ENCODE results near the gene G2E3.
"Not testable (repeated sequence)": the region's sequence is repeated elsewhere in the genome, so short reads cannot be mapped to it uniquely, and the experiment has no call there.

Gene G2E3

DNA sequence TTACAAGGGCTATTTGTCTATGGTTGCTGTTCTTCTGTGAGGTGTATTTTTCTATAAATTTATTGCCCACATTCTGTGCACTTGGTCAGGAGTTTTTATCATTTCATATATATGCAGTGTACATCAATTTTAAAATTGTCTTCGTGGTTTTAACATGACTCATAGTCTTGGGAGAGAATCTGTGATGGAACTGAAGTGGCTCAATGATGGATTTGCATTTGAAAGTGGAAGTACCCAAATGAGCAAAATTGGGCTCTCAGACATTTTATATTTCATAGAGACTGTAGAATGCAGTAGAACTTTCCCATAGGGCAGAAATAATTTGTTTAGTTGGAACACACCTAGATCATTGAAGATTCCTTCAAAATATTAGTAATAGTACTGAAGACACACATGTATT is 61.2 kb downstream of the G2E3 start:
- no peak overlapping the region for H3K4me3 ChIP-seq (ENCODE audit: low read depth, low read length)

DNA sequence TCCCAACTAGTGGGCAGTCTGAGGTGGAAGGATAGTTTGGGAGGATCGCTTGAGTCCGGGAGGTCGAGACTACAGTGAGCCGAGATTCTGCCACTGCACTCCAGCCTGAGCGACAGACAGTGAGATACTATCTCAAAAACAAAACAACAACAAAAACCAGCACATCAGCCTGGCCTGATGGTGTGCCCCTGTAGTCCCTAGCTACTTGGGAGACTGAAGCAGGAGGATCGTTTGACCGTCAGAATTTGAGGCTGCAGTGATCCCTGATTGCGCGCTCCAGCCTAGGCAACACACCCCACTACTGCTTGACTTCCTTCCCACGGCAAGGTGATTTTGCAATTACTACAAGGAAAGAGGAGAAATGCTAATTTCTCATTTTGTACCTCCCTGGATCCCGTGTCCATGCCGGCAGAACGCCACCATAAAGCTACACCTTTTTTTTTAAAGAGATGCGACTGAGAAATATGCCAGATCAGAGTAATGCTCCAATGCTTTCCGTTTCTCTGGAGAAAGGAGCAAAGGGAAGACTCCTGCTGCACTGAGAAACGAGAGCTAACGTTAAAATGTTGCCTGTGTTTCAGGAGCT is 62.5 kb downstream of the G2E3 start:
- H3K4me3 ChIP-seq (ENCODE audit: low read depth, low read length), result peak overlapping the region; percentile 92
- no peak for DNase-seq (ENCODE audit: low read depth)
- TF ChIP-seq, protein P1, sequence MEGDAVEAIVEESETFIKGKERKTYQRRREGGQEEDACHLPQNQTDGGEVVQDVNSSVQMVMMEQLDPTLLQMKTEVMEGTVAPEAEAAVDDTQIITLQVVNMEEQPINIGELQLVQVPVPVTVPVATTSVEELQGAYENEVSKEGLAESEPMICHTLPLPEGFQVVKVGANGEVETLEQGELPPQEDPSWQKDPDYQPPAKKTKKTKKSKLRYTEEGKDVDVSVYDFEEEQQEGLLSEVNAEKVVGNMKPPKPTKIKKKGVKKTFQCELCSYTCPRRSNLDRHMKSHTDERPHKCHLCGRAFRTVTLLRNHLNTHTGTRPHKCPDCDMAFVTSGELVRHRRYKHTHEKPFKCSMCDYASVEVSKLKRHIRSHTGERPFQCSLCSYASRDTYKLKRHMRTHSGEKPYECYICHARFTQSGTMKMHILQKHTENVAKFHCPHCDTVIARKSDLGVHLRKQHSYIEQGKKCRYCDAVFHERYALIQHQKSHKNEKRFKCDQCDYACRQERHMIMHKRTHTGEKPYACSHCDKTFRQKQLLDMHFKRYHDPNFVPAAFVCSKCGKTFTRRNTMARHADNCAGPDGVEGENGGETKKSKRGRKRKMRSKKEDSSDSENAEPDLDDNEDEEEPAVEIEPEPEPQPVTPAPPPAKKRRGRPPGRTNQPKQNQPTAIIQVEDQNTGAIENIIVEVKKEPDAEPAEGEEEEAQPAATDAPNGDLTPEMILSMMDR (IDR thresholded peaks at IDR 0.05; ENCODE audit: low read depth, low read length, missing control alignments), result no peak

More for the DNA sequence above, 61.2 kb downstream of the G2E3 start:
- DNase-seq (ENCODE audit: low read depth), result peak; percentile 58
- TF ChIP-seq, protein P1 (IDR thresholded peaks at IDR 0.05; ENCODE audit: low read depth, low read length, missing control alignments), result no peak

DNA sequence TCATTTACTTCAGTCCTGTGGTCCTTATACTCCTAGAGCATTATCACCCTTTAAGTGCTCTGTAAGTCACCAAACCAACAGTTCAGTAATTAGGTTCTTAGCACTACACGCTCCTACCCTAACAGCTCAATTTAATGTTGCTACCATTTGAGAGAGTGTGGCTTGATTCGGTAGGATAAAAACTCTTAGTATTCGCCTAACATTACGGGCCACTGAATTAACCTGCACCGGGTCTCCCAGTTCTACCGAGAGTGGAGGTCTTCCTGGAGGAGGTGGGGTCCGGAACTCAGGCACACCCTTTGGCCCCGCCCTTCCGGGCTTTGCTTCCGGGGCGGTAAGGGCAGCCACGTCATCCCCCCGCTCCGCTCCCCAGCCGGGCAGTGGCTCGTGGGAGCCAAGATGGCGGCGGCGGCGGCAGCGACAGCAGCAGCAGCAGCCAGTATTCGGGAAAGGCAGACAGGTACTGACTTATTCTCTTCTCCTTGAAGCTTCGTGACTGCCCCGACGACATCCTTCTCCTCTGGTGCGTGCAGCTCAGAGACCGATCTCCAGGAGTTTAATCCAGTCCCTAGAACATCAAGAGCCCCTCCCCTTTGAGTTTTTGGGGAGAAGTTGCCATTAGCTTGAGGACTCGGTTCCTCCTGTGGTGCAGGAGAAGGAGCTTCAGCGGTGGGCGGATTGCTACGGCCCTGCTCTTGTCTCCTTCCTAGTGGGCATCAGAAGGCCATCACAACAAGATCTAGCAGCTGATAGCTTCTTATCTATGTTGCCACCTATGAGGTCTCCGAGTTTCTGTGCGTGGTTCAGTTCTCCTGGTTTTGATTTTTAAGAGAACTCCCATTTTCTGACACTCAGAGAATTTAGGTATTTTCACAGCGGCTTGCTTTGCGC is 63.2 kb downstream of the G2E3 start, which contains the start of gene SCFD1:
SCFD1 (plus strand) TSS at position 380 of the 891 bp plus-strand sequence; CDS start at position 400, 20 bp downstream.
- TF ChIP-seq, protein P1 (IDR thresholded peaks at IDR 0.05; ENCODE audit: low read depth, low read length, missing control alignments), result no peak
- peak within 1 kb of the TSS; percentile 92 for H3K4me3 ChIP-seq (ENCODE audit: low read depth, low read length)
- peak; percentile 82 for DNase-seq (ENCODE audit: low read depth)

DNA sequence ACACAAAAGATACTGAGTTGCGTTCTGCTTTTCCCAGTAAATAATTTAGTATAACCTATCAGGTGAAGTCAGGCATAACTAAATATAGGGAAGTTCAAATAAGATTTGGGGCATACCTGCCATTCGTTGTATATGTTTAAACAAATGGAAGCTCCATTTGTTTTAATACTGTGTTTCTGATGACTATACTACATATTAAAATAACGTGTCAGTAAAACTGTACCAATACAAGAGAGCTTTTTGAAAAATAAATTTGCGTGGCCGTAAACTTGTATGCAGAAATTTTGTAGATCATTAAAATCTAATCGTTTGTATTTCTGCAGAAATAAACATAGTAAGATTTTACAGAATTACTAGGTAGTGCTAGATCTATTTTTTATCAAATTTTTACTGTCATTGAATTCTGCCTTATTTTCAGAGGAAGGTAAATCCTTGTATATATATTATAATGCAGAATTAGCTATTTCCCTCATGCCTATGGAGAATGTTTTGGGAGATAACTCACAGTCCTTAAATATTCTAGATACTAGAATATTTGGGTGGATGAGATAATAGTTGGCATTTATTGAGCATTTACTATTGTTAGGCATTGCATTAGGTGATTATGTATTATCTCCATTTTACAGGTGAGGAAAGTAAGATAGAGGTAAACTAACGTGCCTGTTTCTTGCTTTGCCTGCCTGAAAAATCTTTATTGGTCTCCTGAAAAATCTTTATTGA is 64.6 kb downstream of the G2E3 start:
- DNase-seq (ENCODE audit: low read depth), result no peak
- TF ChIP-seq, protein P1 (IDR thresholded peaks at IDR 0.05; ENCODE audit: low read depth, low read length, missing control alignments), result no peak
- H3K4me3 ChIP-seq (ENCODE audit: low read depth, low read length), result peak overlapping the region; percentile 92; the same call in 1 of the 2 replicates

DNA sequence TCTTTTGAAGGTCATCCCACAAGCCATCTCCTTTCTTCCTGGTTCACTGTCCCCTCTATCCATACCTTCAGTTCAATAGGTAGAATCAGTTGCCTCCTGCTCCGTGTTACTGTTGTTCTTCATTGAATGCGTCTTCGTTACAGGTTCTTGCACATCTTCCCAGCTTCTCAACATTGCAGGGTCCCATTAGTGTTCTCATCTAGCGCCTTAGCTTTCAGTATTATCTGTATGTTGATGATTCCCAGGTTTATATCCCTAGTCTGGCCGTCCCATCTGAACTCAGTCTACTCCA is 65.1 kb downstream of the G2E3 start:
- DNase-seq (ENCODE audit: low read depth), result no peak
- TF ChIP-seq, protein P1 (IDR thresholded peaks at IDR 0.05; ENCODE audit: low read depth, low read length, missing control alignments), result no peak
- peak overlapping the region; percentile 16 for H3K4me3 ChIP-seq (ENCODE audit: low read depth, low read length)

DNA sequence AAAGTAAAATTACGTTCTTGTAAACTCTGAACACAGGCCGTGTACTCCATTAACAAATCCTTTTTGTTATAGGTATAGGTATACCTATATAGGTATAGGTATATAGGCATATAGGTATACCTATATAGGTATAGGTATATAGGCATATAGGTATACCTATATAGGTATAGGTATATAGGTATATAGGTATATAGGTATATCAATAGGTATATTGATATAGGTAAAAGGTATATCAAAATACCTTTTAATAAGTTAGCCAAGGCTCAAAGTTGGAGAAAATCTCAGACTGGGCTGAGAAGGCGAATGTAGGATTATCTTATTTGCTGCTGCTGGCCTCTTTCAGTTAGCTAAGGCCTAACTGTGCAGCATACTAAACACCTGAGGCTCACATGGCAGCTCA is 66.6 kb downstream of the G2E3 start:
- H3K4me3 ChIP-seq (ENCODE audit: low read depth, low read length), result no peak overlapping the region
- TF ChIP-seq, protein P1 (IDR thresholded peaks at IDR 0.05; ENCODE audit: low read depth, low read length, missing control alignments), result no peak
- DNase-seq (ENCODE audit: low read depth), result no peak

DNA sequence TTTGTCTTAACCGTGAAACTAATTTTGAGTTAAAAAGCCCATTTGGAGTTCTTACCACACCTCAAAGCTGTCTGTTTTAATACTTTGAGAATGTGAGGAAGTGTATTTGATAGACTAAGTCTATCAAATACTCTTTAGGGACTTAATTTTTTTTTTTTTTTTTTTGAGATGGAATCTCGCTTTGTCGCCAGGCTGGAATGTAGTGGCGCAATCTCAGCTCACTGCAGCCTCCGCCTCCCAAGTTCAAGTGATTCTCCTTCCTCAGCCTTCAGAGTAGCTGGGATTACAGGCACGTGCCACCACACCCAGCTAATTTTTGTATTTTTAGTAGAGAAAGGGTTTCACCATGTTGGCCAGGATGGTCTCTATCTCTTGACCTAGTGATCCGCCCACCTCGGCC is 70.5 kb downstream of the G2E3 start:
- DNase-seq (ENCODE audit: low read depth); H3K4me3 ChIP-seq (ENCODE audit: low read depth, low read length): not testable (repeated sequence)

All from GM12864 (cell line).